B cell (primary cell): ENCODE results near the gene GBE1. TPM values are rescaled to one million over a fixed set of nuclear protein-coding genes. Genes with fewer than 3 reads are reported as not detected.

Experiments used
- ATAC-seq: fragments of 200-7000 bp; cut with Tn5 transposase; one replicate; pipeline ENCODE4 v1.10.0; 2021; ENCODE audit warnings: low read depth, mild to moderate bottlenecking, moderate number of reproducible peaks, moderate library complexity
- CTCF ChIA-PET: fragments of 350-600 bp; sonication (Branson Sonifier 250); formaldehyde crosslinking; loops from one replicate; lab custom pipeline; 2021; ENCODE audit warnings: antibody characterized with exemption, inconsistent platforms; lab: Charles Lee
- POLR2A ChIA-PET: fragments of 350-600 bp; sonication (Branson Sonifier 250); formaldehyde crosslinking; loops from one replicate; lab custom pipeline; 2021; ENCODE audit warnings: antibody characterized with exemption; lab: Charles Lee
- DNase-seq: peaks from one replicate; pipeline ENCODE4 v3.0.0; 2013
- H2AFZ ChIP-seq: 2 replicates; pipeline ENCODE4 v1.6.1; 2012; ENCODE audit warnings: mild to moderate bottlenecking, low read depth, low read length; ENCODE audit not compliant: insufficient read depth, poor library complexity, severe bottlenecking
- H3K27ac ChIP-seq, 2 donors: 1 replicate in 1 of 2; 2 replicates in 1 of 2; pipeline ENCODE4 v1.5.1; 2012 to 2013; ENCODE audit warnings: low read length in 2 of 2, mild to moderate bottlenecking in 2 of 2, moderate library complexity in 1 of 2
- H3K27me3 ChIP-seq, 4 experiments: fragments of 200-600 bp in 1 of 4; sonication (generic) in 1 of 4; replicated peaks in 1 of 4; 1 replicate in 2 of 4; 2 replicates in 2 of 4; pipeline versions ENCODE4 v1.6.1 to v1.7.0; 2013 to 2016; ENCODE audit warnings: low read length in 3 of 4, mild to moderate bottlenecking in 2 of 4, mixed read lengths in 1 of 4, moderate library complexity in 1 of 4; ENCODE audit not compliant: insufficient read depth in 4 of 4, control insufficient read depth in 3 of 4; ENCODE audit errors: control extremely low read depth in 1 of 4
- H3K36me3 ChIP-seq, 2 experiments: replicated peaks in 1 of 2; 1 replicate in 1 of 2; 2 replicates in 1 of 2; pipeline versions ENCODE4 v1.6.1 to v1.7.1; 2013; ENCODE audit warnings: low read length in 1 of 2; ENCODE audit not compliant: insufficient read depth in 2 of 2, control insufficient read depth in 1 of 2; ENCODE audit errors: control extremely low read depth in 1 of 2, extremely low read depth in 1 of 2
- H3K4me1 ChIP-seq, 2 donors: fragments of 200-600 bp in 1 of 2; sonication (generic) in 1 of 2; 1 replicate in 1 of 2; 2 replicates in 1 of 2; pipeline versions ENCODE4 v1.5.1 to v1.6.1; 2013 to 2017; ENCODE audit warnings: low read length in 2 of 2; ENCODE audit not compliant: control insufficient read depth in 2 of 2, insufficient read depth in 2 of 2
- H3K4me2 ChIP-seq: replicated peaks from 2 replicates; pipeline ENCODE3; 2012; ENCODE audit warnings: mild to moderate bottlenecking, low read depth, low read length; ENCODE audit not compliant: poor library complexity, severe bottlenecking
- H3K4me3 ChIP-seq, 5 experiments: fragments of 200-600 bp in 1 of 5; sonication (generic) in 1 of 5; 1 replicate in 3 of 5; 2 replicates in 2 of 5; pipeline versions ENCODE4 v1.5.1 to v1.7.0; 2011 to 2016; ENCODE audit warnings: low read length in 4 of 5, mild to moderate bottlenecking in 4 of 5, low read depth in 2 of 5, control low read depth in 1 of 5, moderate library complexity in 1 of 5; ENCODE audit not compliant: insufficient read depth in 1 of 5; ENCODE audit errors: control extremely low read depth in 1 of 5, extremely low read depth in 1 of 5
- H3K79me2 ChIP-seq: fragments of 200-600 bp; sonication (generic); one replicate; pipeline ENCODE4 v1.6.0; 2016; ENCODE audit warnings: low read length; ENCODE audit not compliant: control insufficient read depth, insufficient read depth
- H3K9ac ChIP-seq: fragments of 200-600 bp; sonication (generic); 2 replicates; pipeline ENCODE4 v1.6.1; 2017; ENCODE audit warnings: mild to moderate bottlenecking, low read length, moderate library complexity
- H3K9me3 ChIP-seq, 3 donors: one replicate each; pipeline versions ENCODE4 v1.6.1 to v1.7.1; 2013; ENCODE audit warnings: low read length in 2 of 3; ENCODE audit not compliant: control insufficient read depth in 2 of 3, insufficient read depth in 1 of 3; ENCODE audit errors: control extremely low read depth in 1 of 3
- H4K20me1 ChIP-seq: 2 replicates; pipeline ENCODE4 v1.6.0; 2012; ENCODE audit warnings: mild to moderate bottlenecking, low read length; ENCODE audit not compliant: insufficient read depth, control insufficient read depth, poor library complexity, severe bottlenecking
- H3K27ac Mint-ChIP-seq: one replicate; pipeline ENCODE4 v1.8.0; 2021; ENCODE audit warnings: mixed read lengths
- H3K27me3 Mint-ChIP-seq: one replicate; pipeline ENCODE4 v1.8.0; 2021; ENCODE audit warnings: mixed read lengths
- H3K4me1 Mint-ChIP-seq: one replicate; pipeline ENCODE4 v1.8.0; 2021; ENCODE audit warnings: mixed read lengths
- H3K4me3 Mint-ChIP-seq: one replicate; pipeline ENCODE4 v1.8.0; 2021; ENCODE audit warnings: mixed read lengths
- H3K9me3 Mint-ChIP-seq: one replicate; pipeline ENCODE4 v1.8.0; 2022; ENCODE audit warnings: mixed read lengths; ENCODE audit not compliant: insufficient read depth
- EZH2 ChIP-seq: IDR thresholded peaks from 2 replicates; pipeline ENCODE4 v1.6.1; 2012; ENCODE audit warnings: borderline replicate concordance, low read depth, mild to moderate bottlenecking, moderate library complexity, low read length; ENCODE audit not compliant: insufficient read depth, poor library complexity, severe bottlenecking
- WGBS: methylation state at CpG from one replicate; pipeline ENCODE4 v1.1.5; 2013; ENCODE audit warnings: missing lambda C conversion rate; ENCODE audit not compliant: insufficient coverage; 5-methylcytosine and 5-hydroxymethylcytosine counted together
- intact Hi-C: fragments of 100-400 bp; cut with micrococcal nuclease; formaldehyde crosslinking; loops from one replicate; pipeline ENCODE4 v1.10.0; 2022
- polyA plus RNA-seq: library from polyadenylated mRNA; depleted of rRNA; stranded (reverse); fragments of >200 nt; gene quantifications from 2 replicates; pipeline ENCODE4 v1.2.3, GENCODE V29; 2012
- total RNA-seq, 2 donors: library from RNA; stranded (reverse); fragments of 120-200 nt in 1 of 2; gene quantifications; 1 replicate in 1 of 2; 2 replicates in 1 of 2; pipeline versions ENCODE4 v1.2.3 to v1.2.4, GENCODE V29; 2013 to 2022
- TF ChIP-seq, protein P1 (sequence below): fragments of 200-600 bp; IDR thresholded peaks from one replicate; pipeline ENCODE4 v1.8.0; 2022; ENCODE audit warnings: antibody characterized with exemption, mild to moderate bottlenecking

GBE1 gene
- total and polyA plus RNA-seq, 2 donors (not counting 1 experiment from before 2014, with no cell fraction given), result 3.4 to 20.8 TPM

DNA sequence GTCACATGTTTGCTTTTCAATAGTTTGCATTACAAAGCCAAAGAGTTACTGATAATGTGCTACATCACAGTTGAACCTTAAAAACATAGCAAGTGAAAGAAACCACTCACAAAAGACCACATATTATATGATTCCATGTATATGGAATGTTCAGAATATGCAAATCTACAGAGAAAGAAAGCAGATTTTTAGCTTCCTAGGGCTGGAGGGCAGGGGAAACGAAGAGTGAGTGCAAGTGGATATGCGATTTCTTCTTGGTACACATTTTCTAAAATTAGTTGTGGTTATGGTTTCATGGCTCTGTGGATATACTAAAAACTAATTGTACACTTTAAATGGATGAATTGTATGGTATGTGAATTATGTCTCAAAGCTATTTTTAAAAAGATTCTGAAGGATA, 4.0 kb upstream of the GBE1 start:
- ChIA-PET POLR2A (no interaction called here), CTCF (no interaction called here)
- 0% methylated on average over 1 of the region's 2 CpGs for WGBS
- H3K9me3 Mint-ChIP-seq, result no peaks in the 10 kb centered on the region
- TF ChIP-seq EZH2, result no peak
- TF ChIP-seq, protein P1, sequence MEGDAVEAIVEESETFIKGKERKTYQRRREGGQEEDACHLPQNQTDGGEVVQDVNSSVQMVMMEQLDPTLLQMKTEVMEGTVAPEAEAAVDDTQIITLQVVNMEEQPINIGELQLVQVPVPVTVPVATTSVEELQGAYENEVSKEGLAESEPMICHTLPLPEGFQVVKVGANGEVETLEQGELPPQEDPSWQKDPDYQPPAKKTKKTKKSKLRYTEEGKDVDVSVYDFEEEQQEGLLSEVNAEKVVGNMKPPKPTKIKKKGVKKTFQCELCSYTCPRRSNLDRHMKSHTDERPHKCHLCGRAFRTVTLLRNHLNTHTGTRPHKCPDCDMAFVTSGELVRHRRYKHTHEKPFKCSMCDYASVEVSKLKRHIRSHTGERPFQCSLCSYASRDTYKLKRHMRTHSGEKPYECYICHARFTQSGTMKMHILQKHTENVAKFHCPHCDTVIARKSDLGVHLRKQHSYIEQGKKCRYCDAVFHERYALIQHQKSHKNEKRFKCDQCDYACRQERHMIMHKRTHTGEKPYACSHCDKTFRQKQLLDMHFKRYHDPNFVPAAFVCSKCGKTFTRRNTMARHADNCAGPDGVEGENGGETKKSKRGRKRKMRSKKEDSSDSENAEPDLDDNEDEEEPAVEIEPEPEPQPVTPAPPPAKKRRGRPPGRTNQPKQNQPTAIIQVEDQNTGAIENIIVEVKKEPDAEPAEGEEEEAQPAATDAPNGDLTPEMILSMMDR, result no peak
- Histone ChIP-seq H3K27me3 (no peaks in the 10 kb centered on the region), H3K4me2 (no peak overlapping the region), H3K4me3 (no peak overlapping the region), H3K4me1 (peaks cover 9 to 11% of the 10 kb centered on the region in 2 donors), H3K9ac (no peak overlapping the region), H3K79me2 (peaks cover 3% of the 10 kb centered on the region), H3K27ac (no peak overlapping the region), H4K20me1 (no peaks in the 10 kb centered on the region), H2AFZ (no peak overlapping the region), H3K36me3 (no peaks in the 10 kb centered on the region), H3K9me3 (no peaks in the 10 kb centered on the region)
- H3K27ac Mint-ChIP-seq, result no peak overlapping the region
- intact Hi-C loops, result no loop called here
- peaks cover 16% of the 10 kb centered on the region for H3K4me1 Mint-ChIP-seq
- H3K4me3 Mint-ChIP-seq, result no peak overlapping the region
- H3K27me3 Mint-ChIP-seq, result peaks cover 4% of the 10 kb centered on the region
- ATAC-seq, result no peak
- DNase-seq, result no peak

DNA sequence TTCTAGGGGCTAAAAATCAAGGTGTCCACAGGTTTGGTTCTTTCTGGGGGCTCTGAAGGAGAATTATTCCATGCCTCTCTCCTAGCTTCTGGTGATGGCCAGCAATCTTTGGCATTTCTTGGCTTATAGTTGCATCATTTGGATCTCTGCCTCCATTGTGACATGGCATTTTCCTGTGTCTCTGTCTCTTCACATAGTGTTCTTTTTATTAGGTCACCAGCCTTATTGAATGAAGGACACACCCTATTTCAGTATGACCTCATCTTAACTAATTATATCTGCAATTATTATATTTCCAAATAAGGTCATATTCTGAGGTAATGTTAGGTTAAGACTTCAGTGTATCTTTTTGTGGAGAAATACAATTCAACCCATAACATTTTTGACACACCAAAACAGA, 3.2 kb upstream of the GBE1 start:
- Mint-ChIP-seq H3K27me3 (peaks cover 4% of the 10 kb centered on the region), H3K4me1 (peaks cover 22% of the 10 kb centered on the region), H3K27ac (no peak overlapping the region), H3K9me3 (no peaks in the 10 kb centered on the region), H3K4me3 (no peak overlapping the region)
- Histone ChIP-seq H3K27me3 (no peaks in the 10 kb centered on the region), H4K20me1 (no peaks in the 10 kb centered on the region), H3K4me3 (no peak overlapping the region), H3K4me2 (no peak overlapping the region), H2AFZ (no peak overlapping the region), H3K9ac (no peak overlapping the region), H3K27ac (no peak overlapping the region), H3K9me3 (no peaks in the 10 kb centered on the region), H3K4me1 (peaks cover 14% of the 10 kb centered on the region in 2 donors), H3K36me3 (no peaks in the 10 kb centered on the region), H3K79me2 (peaks cover 4% of the 10 kb centered on the region)
- DNase-seq (no peak), ATAC-seq (no peak)
- intact Hi-C loops, result no loop called here
- TF ChIP-seq EZH2, result no peak
- TF ChIP-seq, protein P1, result no peak
- POLR2A ChIA-PET, result no interaction called here
- CTCF ChIA-PET, result no interaction called here
